Stimulated activated CD8-positive, alpha-beta memory T cell treated with anti-CD3 and anti-CD28 coated beads, Interleukin-2, amount 100 ng/mL, for 48 hours (primary cell): ENCODE measurements around the gene MAFF.
"Not testable (repeated sequence)": the region's sequence is repeated elsewhere in the genome, so short reads cannot be mapped to it uniquely, and the experiment has no call there.

Experiments
- DNase-seq, 2 donors: peaks; one replicate each; pipeline ENCODE4 v3.0.0-alpha.2; 2020; ENCODE audit warnings: low read depth in 2 of 2

MAFF gene

DNA sequence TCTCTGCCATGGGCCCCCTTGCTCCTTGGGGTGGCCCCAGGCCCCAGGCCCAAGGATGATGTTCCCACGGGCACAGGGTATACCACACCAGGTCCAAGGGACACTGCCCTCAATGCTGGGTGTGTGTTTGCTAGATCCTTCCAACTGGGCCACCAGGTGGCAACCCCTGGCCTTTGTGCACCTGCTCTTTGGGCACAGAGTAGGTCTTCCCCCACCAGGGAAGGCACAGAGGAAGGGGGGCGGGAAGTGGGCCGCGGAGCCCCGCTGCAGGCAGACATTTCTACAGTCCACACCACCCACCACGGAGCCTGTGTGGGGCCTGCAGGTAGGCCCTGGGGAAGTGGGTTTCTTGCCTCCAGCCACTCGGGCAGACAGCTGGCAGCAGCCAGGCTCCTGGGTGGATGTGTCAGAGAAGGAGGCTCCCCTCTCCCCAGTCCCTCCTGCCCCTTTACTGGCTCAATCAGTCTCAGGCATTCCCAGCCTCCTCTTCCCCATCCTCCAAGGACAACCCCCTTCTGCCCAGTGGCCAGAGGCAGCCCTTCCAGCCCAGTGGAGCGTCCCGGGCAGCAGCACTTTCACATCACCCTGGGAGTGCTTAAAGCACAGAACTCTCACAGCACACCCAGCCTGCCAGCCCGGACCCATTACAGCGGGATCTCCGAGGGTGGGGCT, 21.6 kb downstream of the MAFF start:
- no peak for DNase-seq

DNA sequence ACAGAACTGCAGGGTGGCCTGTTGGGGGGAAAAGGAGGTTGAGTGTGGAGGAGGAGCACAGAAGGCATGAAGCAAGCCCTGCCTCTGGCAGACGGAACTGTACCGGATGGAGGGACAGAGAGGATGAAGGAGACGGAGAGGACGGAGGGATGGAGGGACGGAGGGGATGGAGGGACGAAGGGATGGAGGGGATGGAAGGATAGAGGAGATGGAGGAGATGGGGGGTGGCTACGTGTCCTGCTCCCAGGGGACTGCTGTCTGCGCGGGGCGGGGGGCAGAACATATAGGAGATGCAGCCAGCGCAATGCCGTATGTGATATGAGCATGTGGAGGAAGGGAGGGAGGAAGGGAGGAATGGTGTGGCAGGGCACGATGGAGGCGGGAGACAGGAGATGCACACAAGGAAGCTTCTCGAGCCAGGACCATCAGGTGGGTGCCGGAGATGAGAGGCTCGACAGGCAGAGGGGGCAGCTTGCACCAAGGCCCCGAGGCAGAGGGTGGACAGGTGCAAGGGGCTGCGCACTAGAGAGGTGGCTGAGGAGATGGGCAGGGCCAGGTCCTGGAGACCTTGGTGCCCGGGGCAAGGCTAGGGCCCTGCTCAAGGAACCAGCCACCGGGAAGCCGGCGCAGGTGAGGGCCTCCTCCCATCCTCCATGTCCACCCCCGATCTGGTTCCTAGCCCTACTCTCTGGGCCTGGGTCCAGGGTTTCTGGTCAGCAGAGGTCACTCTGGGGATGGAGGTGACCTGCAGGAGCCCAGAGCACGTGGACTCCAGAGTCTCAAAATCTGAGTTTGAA, 25.3 kb downstream of the MAFF start:
- no peak for DNase-seq

DNA sequence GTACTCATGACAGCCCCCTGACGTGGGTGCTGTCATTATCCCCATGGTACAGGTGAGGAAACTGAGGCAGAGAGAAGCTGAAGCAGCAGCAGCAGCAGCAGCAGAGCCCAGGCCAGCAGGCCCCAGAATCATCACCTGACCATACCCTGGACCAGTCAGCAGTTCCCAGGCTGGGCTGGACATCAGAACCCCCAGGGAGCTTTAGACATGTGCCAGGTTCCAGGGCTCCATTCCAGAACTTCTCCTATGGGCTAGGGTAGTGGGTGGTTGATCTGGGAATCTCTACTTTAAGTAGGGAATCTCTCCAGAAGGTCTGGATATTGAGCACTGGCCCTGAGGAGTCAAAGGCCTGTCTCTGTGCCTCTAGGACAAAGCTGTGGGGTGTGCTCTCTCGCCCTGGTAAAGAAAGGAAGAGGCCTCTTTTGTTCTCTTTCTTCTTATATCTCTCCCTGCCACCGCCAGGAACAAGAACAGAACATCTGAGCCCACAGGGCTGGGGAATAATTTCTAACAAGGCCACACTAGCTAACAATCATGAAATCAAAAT, 26.6 kb downstream of the MAFF start:
- no peak for DNase-seq

DNA sequence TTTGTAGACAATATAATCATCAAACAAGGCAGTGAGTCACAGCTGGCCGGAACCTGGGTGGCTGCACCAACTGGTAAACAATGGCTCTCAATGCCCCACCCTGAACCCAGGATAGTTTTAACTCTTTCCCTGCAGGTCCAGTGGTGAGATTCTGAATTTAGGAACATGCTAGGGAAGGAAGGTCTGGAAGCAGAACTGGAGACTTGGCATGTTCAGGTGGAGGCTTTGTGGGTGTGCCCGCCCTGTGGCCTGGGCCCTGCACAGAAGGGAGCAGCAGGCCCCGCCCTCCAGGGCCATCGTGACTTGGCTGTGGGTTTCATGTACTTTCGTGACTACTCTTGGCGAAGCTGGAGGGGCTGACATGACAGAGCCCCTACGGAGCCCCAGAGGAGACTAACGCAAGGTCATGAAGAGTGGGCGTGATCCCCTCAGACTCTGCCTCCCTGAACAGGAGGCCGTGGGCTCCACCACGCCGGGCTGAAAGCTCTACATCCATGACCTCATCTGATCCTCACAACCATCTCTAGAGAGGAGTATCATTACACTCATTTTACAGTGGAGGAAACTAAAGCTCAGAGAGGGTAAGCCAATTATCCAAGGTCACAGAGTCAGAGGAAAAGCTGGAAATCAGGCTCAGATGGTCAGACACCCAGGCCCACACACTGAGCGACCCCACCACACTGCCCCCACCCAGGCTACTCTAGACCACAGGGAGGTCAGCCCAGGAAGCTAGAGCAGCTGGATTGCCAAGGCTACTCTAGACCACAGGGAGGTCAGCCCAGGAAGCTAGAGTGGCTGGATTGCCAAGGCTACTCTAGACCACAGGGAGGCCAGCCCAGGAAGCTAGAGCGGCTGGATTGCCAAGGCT, 27.3 kb downstream of the MAFF start:
- no peak for DNase-seq

DNA sequence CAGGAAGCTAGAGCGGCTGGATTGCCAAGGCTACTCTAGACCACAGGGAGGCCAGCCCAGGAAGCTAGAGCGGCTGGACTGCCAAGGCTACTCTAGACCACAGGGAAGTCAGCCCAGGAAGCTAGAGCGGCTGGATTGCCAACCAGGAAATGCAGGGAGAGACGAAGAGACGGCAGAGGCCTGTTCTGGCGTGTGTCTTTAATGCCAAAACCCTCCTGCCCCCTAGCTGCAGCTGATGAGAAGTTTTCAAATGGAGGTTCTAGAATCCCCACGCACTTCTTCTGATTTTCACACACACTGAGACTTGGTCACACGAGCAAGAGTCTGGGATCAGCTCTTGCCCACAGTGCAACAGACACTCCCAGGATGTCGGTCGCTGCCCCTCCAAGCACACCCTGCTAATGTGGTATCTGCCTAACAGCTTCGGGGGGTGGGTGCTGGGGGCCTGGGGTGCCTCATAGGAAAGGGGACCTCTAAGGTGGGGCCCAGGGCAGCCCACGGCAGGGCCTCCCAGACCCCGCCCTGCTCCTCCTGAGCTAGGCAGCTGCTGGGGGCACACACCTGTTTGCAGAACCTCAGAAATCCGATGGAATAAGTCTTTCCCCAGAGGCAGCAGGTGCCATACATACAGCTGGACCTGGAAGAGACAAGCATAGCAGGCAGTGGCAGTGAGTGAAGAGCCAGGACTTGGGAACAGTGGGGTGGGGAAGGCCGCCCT, 28.5 kb downstream of the MAFF start:
- no peak for DNase-seq

DNA sequence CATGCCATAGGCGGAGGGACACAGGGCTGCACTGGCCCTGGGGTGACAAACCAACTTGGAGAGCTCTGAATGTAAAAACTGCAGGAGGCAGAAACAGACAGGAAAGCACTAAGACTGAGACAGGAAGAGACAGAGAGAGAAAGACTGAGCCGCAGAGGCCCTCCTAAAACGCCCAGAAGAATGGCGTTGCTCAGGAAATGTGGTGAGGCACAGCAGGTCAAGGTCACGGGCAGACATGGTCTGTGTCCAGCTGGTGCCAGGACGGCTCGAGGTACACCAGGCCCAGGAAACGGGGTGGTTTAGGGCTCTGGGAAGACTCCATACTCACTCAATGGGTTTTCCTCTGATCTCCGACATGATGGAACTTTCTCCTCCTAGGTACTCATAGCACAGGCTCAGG, 29.1 kb downstream of the MAFF start:
- DNase-seq = no peak

DNA sequence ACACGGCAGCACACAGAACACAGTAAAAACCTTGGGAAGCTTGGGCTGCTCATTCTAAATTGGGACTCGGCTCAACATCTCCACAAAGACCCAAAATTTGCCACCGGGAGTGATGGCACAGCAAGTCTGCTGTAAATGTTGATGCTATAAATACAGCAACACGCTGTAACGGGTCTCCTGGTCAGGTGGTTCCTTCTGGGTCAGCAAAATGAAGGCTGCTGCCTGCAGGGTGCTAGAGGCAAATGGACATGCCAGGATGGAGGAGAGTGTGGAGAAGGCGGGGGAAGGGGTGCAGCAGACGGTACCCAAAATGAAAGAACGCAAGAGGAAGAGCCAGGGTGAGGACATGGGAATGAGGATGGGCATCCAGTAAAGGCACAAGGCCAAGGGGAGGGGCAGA, 30.4 kb downstream of the MAFF start:
- no peak for DNase-seq

DNA sequence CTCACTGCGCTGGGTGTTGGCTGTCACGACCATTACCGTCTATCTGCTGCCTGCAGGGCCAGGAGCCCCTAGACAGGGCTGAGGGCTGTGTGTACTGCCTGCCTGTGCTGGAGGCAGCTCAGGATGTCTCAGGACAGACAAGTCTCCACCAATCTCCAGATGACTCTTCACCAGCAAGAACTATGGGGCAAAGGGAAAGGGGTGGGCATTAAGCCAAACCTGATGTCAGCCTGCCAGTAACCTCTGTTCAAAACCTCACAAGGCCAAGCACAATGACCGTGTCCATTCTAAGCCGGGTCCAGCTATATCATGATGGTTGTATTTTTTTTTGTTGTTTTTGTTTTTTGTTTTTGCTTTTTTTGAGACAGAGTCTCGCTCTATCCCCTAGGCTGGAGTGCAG, 31.6 kb downstream of the MAFF start:
- DNase-seq = no peak

DNA sequence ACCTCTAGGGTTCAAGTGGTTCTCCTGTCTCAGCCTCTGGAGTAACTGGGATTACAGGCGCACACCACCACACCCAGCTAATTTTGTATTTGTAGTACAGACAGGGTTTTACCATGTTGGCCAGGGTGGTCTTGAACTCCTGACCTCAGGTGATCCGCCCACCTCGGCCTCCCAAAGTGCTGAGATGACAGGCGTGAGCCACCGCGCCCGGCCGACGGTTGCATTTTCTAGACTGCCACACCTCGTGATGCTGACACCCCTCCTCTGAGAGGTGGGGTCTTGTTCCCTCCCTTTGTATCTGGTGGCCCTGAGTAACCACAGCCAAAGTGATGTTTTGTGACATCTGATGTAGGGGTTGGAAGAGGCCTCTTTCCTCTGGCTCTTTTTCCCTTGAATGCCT, 32.1 kb downstream of the MAFF start:
- not testable (repeated sequence) for DNase-seq

DNA sequence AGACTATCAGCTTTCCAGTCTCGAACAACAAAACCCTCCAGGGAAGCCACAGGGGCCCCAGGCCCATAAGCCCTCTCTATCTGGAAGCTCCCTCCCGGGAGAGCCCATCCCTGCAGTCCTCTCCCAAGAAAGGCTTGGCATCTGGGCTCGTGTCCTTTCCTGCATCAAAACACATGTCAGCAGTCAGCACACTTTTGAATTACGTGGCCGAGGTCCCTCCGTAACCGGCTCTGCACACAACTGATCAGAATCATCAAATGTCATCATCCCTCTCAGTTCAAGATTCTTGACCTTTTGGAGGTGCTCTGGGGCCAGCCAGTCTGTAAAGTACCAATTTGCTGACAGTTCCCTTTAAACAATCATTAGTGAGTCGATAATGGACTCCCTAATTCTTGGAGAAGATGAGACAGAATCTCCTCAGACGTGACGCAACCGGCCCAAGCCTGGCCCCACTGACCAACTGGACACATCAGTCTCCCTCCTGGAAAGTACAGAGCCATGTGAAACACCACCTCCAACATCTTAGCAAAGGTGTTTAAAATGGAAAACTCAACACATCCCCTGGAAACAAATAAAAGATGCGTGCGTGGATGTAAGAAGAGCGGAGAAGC, 33.6 kb downstream of the MAFF start:
- DNase-seq = no peak

DNA sequence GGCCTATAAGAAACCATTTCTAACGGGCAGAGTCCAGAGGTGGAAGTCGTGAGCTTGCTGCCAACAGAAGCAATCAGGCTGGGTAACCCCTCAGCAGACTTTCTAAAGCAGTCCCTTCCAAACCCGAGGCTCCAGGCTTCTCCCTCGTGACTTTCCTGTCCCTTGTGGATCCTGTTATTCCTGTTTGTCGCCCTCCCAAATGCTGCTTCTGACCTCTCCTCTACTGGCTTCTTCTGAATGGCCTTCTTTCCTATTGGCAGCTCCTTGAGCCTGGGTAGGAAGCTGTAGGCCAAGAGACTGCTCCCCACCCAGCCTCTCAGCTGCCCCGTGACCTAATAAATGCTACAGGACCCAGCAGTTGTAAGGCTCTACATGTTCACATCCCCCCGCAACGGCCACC, 35.0 kb downstream of the MAFF start:
- no peak for DNase-seq

DNA sequence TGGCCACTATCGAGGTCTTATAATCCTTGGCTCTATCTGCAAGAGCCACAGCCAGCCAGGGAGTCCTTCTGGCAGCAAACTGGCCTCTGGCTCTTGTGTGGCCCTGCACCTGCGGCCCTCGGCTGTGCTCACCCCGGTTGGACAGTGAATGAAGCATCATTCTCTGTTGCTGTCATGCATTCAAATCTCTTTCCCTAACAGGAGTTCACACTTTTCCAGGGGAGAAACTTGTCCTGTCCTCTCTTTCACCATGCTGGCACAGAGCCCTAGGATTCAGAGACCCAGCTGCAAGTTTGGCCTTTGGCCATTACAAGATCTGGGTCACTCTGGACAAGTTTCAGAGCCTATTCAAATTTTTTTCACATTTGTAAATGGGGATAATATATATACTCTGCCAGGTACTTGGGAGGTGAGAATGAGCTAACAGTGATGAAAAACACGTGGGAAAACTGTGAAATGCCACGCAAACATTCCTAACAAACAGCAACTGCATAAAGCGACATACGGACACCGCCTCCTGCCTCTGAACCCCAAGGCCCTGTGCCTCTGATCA, 36.8 kb downstream of the MAFF start:
- DNase-seq = no peak

DNA sequence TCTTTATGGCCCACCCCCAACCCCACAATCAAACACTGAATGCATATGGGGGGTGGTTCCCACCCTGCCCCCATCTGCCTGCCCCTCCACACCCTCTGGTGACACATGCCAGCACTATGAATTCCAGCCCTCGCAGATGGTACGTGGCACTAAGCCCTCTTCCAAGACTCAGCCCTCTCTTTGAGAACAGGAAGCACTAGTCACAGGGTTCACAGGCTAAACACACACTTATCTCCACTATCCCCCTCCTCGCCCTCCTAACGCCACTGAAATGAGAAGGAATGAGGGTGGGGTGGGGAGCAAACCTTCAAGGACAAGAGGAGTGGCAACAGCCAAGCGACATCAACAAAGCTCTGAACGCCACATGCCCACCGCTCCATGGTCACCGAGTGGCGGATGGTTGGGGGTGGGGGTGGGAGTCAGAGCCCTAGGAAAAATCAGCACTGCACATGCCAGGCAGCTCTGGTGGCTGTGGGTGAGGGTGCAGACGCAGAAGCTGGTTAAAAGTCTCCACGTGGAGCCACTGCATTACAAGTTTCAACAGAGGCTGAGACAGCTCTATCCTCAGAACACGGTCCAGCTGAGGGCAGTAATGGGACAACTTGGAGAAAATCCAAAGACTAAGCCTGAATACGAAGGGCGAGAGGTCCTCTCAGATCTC, 37.4 kb downstream of the MAFF start:
- DNase-seq = no peak

DNA sequence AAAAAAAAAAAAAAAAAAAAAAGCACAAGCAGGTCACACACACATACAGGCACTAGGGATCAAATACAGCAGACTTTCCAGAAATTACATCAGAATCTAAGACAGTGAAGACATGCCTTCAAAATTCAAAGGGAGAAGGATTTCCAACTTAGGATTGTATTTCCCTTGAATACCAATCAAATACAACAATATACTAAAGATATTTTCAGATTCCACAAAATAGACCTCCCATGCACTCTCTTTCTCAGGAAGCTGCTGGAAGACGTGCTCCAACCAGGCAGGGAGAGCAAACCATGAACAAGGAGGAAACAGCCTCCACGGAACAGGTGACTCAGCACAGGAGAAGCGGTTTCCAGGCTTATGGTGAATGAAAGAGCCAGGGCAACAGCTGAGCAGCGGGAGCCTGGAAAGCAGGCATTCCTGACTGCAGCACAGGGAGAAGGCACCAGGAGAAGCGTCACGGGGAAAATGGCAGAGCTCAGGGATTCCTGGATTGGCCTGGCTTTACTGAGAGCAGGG, 39.0 kb downstream of the MAFF start:
- no peak for DNase-seq

DNA sequence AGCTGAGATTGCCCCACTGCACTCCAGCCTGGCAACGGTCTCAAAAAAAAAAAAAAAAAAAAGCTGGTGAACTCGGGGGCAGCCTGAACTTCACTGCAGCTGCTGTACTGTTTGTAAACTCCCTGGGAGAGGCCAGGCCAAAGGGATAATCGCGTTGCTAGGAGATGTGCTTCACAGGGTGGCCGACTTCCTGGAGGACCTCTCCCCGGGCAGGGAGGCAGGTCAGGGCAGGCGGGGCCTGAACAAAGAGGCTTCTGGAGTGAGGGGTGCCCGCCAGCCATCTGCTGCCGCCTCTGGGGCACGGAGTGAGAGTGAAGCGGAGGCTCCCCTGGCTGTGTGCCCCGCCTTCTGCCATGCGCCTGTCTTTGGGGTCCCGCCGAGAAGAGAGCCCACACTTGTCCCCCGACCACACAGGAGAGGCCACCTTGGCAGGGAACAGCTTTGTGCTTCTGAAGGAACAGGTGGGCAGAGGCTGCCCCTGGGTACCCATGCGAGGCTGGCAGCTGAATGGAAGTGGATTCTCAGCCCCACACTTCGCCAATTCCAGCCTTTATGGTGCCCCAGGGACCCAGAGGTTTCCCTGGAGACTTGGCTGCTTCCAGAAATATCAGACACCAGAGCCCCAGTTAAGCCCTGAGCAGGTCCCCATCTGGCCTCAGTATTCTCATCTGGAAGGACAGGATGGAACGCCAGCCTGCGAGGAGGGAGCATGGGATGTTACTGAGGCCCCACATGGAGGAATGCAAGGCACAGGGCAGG, 41.4 kb downstream of the MAFF start:
- DNase-seq = no peak

DNA sequence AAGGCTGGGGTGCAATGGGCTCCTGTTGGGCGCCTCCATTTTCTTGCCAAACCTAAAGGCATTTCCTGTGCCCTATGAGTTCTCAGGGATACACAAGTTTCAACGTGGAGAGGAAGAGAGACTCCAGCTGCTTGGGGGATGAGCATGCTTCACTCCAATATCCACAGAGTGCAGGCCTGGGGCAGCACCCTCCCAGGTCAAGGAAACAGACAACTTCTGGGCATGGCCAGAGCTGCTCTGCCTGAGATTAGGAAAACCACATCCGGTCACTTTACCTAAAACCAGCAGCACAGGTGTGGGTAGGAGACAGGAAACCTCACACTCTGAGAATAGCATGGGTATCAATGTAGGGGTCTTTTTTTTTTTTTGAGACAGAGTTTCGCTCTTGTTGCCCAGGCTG, 42.3 kb downstream of the MAFF start:
- DNase-seq = no peak

DNA sequence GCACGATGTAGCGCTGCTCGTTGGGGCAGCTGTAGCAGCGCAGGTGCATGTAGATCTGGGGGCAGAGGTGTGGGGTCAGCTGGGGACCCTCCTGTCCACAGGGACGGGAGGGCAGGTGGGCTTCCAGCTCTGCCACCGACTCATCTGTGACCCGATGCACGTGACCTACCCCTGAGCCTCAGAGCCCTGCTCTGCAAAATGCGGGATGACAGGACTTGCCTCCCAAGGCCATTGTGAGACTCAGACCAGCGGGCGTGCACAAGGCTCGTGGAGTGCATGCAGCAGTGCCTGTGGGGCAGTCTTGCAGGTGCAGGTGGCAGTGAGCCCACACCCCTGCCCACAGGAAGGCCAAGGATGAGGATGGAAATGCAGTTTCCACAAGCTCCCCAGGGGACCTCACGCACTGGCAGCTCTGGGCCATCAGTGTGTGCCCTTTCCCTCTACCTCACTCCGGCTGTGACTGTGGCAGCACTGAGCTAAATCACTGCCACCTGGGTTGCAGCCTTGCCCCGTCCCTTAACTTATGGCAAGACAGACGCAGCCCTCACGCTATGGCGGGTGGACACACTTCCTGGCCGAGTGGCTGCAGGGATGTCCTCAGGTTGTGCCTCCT, 44.4 kb downstream of the MAFF start:
- DNase-seq = no peak

DNA sequence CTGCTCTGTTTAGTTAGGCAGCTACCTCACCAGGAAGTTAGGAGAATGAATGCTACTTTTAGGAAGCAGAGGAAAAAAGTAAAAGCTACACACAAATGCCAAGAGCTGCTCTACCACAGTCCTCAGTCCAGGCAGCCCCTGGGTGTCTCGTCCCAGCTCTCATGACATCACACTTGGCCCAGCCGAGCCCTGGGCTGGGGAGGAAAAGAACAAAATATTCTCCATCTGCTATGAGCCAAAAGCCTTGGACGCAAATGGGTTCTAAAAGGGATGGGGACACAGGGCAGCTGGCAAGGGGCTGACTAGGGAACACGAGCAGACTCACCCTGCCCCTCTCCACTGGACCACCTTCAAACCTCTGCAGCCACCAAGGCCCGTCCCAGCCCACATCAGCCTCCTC, 44.9 kb downstream of the MAFF start:
- DNase-seq = no peak

DNA sequence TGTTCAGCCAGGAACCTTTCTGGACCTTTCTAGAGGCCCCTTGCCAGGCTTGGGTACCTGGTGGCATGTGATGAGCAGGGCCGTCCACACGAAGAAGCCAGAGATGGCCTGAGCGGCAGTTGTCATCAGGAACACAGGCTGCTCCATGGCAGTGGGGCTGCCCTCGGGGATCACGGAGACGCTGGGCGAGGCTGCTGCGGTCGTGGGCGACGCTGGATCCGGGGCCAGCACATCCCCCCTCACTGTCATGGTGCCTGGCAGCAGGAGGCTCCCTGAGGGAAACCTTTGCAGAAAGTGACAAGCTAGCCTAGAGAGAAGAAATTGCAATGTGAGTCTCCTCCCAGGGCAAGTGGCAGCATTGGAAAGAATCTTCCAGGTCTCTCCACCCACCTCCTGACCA, 45.9 kb downstream of the MAFF start:
- no peak for DNase-seq
